ENCODE data around the gene UBE2L3. TPM values are rescaled to one million over a fixed set of nuclear protein-coding genes. Genes with fewer than 3 reads are reported as not detected.
"Not testable (repeated sequence)": the region's sequence is repeated elsewhere in the genome, so short reads cannot be mapped to it uniquely, and the experiment has no call there.

UBE2L3 gene
- total RNA-seq, 1 donor from 2014 or later = 63.0 TPM

GRCh38 chr22:21635771-21636510, 68.4 kb downstream of the UBE2L3 start:
- Histone ChIP-seq H3K4me3 (ENCODE audit: low read depth, low read length) (no peak overlapping the region), H3K36me3 (ENCODE audit: control insufficient read depth, insufficient read depth, low read length) (no peaks in the 10 kb centered on the region), H3K27me3 (ENCODE audit: control insufficient read depth, insufficient read depth, low read length) (no peaks in the 10 kb centered on the region)
- TF ChIP-seq CTCF (IDR thresholded peaks at IDR 0.05; ENCODE audit: insufficient read depth, low read length, poor library complexity, severe bottlenecking) = no peak
- no peak for DNase-seq (ENCODE audit: low read depth)

GRCh38 chr22:21636629-21637218, 69.2 kb downstream of the UBE2L3 start:
- H3K27me3 ChIP-seq (ENCODE audit: control insufficient read depth, insufficient read depth, low read length) = no peaks in the 10 kb centered on the region
- no peak overlapping the region for H3K4me3 ChIP-seq (ENCODE audit: low read depth, low read length)
- DNase-seq (ENCODE audit: low read depth) = no peak
- H3K36me3 ChIP-seq (ENCODE audit: control insufficient read depth, insufficient read depth, low read length) = no peaks in the 10 kb centered on the region
- TF ChIP-seq CTCF (IDR thresholded peaks at IDR 0.05; ENCODE audit: insufficient read depth, low read length, poor library complexity, severe bottlenecking) = no peak

- not testable (repeated sequence) for H3K27me3 ChIP-seq (ENCODE audit: control insufficient read depth, insufficient read depth, low read length); H3K36me3 ChIP-seq (ENCODE audit: control insufficient read depth, insufficient read depth, low read length); DNase-seq (ENCODE audit: low read depth); H3K4me3 ChIP-seq (ENCODE audit: low read depth, low read length)
These were observed 69.9 kb downstream of the UBE2L3 start for GRCh38 chr22:21637450-21637849.

GRCh38 chr22:21639359-21639758, 71.8 kb downstream of the UBE2L3 start:
- Histone ChIP-seq H3K27me3 (ENCODE audit: control insufficient read depth, insufficient read depth, low read length) (no peaks in the 10 kb centered on the region), H3K36me3 (ENCODE audit: control insufficient read depth, insufficient read depth, low read length) (peaks cover 2% of the 10 kb centered on the region), H3K4me3 (ENCODE audit: low read depth, low read length) (no peak overlapping the region)
- no peak for TF ChIP-seq CTCF (IDR thresholded peaks at IDR 0.05; ENCODE audit: insufficient read depth, low read length, poor library complexity, severe bottlenecking)
- DNase-seq (ENCODE audit: low read depth) = no peak

- Histone ChIP-seq H3K4me3 (ENCODE audit: low read depth, low read length) (no peak overlapping the region), H3K27me3 (ENCODE audit: control insufficient read depth, insufficient read depth, low read length) (no peaks in the 10 kb centered on the region), H3K36me3 (ENCODE audit: control insufficient read depth, insufficient read depth, low read length) (peaks cover 2% of the 10 kb centered on the region)
- no peak for DNase-seq (ENCODE audit: low read depth)
- TF ChIP-seq CTCF (IDR thresholded peaks at IDR 0.05; ENCODE audit: insufficient read depth, low read length, poor library complexity, severe bottlenecking) = no peak
These were observed 73.3 kb downstream of the UBE2L3 start for GRCh38 chr22:21640810-21641209.

GRCh38 chr22:21641417-21641788, 73.9 kb downstream of the UBE2L3 start:
- TF ChIP-seq CTCF (IDR thresholded peaks at IDR 0.05; ENCODE audit: insufficient read depth, low read length, poor library complexity, severe bottlenecking) = peak; percentile 60
- DNase-seq (ENCODE audit: low read depth) = no peak
- Histone ChIP-seq H3K36me3 (ENCODE audit: control insufficient read depth, insufficient read depth, low read length) (peaks cover 2% of the 10 kb centered on the region), H3K4me3 (ENCODE audit: low read depth, low read length) (peak overlapping the region; percentile 46), H3K27me3 (ENCODE audit: control insufficient read depth, insufficient read depth, low read length) (no peaks in the 10 kb centered on the region)

Measured in kidney epithelial cell (primary cell).